Activated naive CD8-positive, alpha-beta T cell (primary cell): ENCODE data around the gene OSBPL9.
"Not testable (repeated sequence)": the region's sequence is repeated elsewhere in the genome, so short reads cannot be mapped to it uniquely, and the experiment has no call there.

Experiments
- H3K27ac Mint-ChIP-seq: one replicate; pipeline ENCODE4 v1.8.0; 2021; ENCODE audit warnings: mixed read lengths
- H3K27me3 Mint-ChIP-seq: one replicate; pipeline ENCODE4 v1.8.0; 2021; ENCODE audit warnings: mixed read lengths
- H3K36me3 Mint-ChIP-seq: one replicate; pipeline ENCODE4 v1.8.0; 2021; ENCODE audit warnings: mixed read lengths
- H3K4me1 Mint-ChIP-seq: one replicate; pipeline ENCODE4 v1.8.0; 2021; ENCODE audit warnings: low read depth, mixed read lengths
- H3K4me3 Mint-ChIP-seq: one replicate; pipeline ENCODE4 v1.8.0; 2021; ENCODE audit warnings: mild to moderate bottlenecking, mixed read lengths
- H3K9me3 Mint-ChIP-seq: one replicate; pipeline ENCODE4 v1.8.0; 2021; ENCODE audit warnings: low read depth, mixed read lengths

Gene OSBPL9

DNA sequence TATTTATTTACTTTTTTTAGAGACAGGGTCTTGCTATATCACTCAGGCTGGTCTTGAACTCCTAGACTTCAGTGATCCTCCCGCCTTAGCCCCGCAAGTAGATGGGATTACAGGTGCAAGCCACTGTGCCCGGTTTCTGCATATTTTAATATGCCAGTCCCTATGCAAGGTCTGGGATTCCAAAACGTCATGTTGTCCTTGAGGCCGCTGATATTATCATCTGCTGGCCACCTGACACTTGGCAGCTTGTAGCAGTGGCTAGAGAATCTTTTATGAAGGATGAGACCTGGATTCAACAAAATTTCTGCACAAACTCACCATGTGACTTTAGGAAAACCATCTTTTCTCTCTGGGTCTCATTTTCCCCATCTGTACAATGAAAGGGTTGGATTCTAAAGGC lies 32.9 kb upstream of the OSBPL9 start:
- peaks cover 2% of the 10 kb centered on the region for H3K36me3 Mint-ChIP-seq
- no peaks in the 10 kb centered on the region for H3K4me1 Mint-ChIP-seq
- no peak overlapping the region for H3K4me3 Mint-ChIP-seq
- no peak overlapping the region for H3K27ac Mint-ChIP-seq
- no peaks in the 10 kb centered on the region for H3K27me3 Mint-ChIP-seq
- no peaks in the 10 kb centered on the region for H3K9me3 Mint-ChIP-seq

DNA sequence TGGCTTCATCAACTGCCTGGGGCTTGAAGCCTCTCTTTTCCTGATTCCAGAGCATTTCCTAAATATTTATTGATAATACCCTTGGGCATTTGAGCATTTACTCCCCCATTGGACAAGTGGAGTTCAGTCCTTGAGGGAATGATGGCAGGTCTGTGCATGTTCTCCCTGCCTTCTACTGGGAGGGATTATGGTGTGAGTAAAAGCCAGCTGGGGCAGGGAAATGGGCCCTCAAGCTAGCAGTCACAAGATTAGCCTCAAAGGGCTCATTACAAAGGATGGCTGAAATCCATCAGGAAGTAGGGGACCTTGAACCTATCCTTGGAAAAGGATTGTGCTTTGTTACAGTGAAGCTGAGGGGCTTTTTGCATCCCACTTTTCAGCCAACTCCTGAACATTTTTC lies 24.2 kb upstream of the OSBPL9 start:
- Mint-ChIP-seq H3K4me3 (no peak overlapping the region), H3K27me3 (peaks cover 2% of the 10 kb centered on the region), H3K9me3 (no peaks in the 10 kb centered on the region), H3K27ac (no peak overlapping the region), H3K36me3 (peaks cover 2% of the 10 kb centered on the region), H3K4me1 (no peaks in the 10 kb centered on the region)

DNA sequence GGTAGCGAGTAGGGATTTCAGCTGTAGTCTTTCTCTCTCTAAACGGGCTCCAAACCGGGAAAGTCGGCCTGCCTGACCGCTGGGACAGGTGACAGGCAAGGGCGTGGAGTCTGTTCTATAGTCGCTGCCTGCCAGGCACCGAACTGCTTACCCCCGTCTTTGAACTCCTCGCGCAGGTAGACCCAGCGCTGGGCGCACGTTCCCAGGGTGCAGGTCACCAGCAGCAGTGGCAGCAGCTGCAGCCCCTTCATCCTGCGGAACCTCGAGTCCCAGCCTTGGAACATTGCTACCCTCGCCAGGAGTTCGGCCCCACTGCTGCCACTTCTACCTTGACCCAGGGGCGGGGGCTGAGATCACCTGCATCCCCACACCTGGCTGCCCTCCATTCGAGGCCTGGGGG lies 22.2 kb upstream of the OSBPL9 start:
- H3K27ac Mint-ChIP-seq: no peak overlapping the region
- H3K9me3 Mint-ChIP-seq: no peaks in the 10 kb centered on the region
- H3K4me3 Mint-ChIP-seq: no peak overlapping the region
- peaks cover 2% of the 10 kb centered on the region for H3K27me3 Mint-ChIP-seq
- no peaks in the 10 kb centered on the region for H3K4me1 Mint-ChIP-seq
- no peaks in the 10 kb centered on the region for H3K36me3 Mint-ChIP-seq

DNA sequence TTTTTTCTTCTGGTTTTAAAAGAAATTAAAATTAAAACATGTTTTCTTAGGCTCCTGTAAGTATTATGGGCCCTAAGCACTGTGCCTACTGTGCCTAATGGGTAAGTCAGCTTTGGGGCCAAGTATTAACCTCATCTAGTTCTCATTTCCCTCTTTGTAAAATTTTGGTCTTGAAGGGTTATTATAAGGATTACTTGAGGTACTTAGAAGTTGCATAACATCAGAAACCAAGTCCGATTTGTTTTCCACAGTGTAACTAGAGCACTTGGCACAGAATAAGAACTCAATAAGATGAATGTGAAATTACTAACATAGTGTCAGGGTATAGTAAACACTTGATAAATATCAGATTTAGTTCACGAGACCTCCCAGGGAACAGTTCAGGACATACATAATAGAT lies 16.4 kb upstream of the OSBPL9 start:
- H3K27me3 Mint-ChIP-seq: no peaks in the 10 kb centered on the region
- no peak overlapping the region for H3K27ac Mint-ChIP-seq
- no peaks in the 10 kb centered on the region for H3K9me3 Mint-ChIP-seq
- H3K36me3 Mint-ChIP-seq: no peaks in the 10 kb centered on the region
- no peak overlapping the region for H3K4me3 Mint-ChIP-seq
- H3K4me1 Mint-ChIP-seq: no peaks in the 10 kb centered on the region

DNA sequence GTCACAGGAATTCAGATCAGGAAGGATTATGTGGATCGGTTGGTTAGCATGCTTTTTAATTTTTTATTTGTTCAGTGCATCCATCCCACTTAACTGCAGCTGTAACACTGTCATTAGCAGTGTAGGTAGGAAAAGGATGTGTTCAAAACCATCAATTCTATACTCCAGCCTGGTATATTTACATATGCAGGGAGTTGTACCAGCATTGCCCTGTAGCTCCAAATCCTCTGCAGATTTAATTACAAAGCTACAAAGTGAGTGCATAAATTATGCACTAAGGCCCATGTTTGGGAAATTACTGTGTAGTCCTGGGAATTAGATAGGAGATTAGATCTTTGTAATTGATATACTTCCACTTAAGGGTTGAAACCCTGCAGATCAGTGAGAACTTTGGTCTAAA lies 15.9 kb upstream of the OSBPL9 start:
- H3K27me3 Mint-ChIP-seq: no peaks in the 10 kb centered on the region
- H3K4me3 Mint-ChIP-seq: no peak overlapping the region
- H3K36me3 Mint-ChIP-seq: no peaks in the 10 kb centered on the region
- H3K4me1 Mint-ChIP-seq: no peaks in the 10 kb centered on the region
- H3K9me3 Mint-ChIP-seq: no peaks in the 10 kb centered on the region
- no peak overlapping the region for H3K27ac Mint-ChIP-seq

DNA sequence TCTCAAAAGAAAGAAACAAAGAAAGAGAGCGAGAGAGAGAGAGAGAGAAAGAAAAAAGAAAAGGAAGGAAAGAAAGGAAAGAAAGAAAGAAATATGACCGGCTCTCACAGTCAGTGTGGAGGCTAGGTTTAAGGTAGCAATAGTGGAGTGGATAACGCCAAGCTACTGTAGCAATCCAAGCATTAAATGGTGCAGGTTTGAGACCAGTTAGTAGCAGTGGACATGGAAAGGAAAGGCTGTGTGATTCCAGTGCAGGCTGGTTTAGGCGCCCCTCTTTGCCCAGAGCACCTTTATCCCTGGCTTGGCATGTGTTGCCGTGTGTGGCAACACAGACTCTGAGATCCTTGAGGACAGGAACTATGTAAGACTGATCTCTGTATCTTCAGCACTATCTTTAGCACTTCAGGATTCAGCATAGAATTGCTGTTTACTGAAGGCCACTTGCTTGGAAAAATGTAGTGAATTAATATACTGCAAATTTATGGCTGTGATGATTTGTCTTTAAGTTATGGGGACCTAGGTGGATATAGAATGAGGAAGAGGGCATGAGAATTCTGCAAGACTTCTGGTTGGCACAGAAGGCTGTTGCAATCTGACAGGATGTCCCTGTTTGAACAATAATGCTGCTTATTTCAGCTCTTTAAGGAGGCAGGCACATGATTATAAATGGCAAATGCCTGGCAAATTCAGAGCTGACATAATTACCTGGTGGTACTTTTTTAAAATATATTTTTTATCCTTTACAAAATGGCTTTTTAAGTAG lies 10.8 kb upstream of the OSBPL9 start:
- Mint-ChIP-seq H3K4me1 (no peaks in the 10 kb centered on the region), H3K9me3 (no peaks in the 10 kb centered on the region), H3K4me3 (no peak overlapping the region)

DNA sequence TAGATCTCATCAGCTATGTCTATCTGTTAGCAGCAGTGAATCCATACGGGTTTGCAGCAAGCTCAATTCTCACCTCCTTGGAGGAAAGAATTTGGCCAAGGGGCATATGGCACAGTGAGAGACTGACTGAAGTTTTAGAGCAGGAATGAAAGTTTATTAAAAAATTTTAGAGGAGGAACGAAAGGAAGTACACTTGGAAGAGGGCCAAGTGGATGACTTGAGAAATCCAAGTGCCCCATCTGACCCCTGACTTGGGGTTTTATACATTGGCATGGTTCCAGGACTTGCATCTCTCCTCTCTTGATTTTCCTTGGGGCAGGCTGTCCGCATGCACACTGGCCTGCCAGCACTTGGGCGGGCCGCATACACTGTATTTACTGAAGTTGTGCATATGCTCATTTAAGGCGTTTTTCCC lies 9.2 kb upstream of the OSBPL9 start:
- peaks cover 5% of the 10 kb centered on the region for H3K27me3 Mint-ChIP-seq
- no peaks in the 10 kb centered on the region for H3K4me1 Mint-ChIP-seq

More for the DNA sequence above, 10.8 kb upstream of the OSBPL9 start:
- no peak overlapping the region for H3K27ac Mint-ChIP-seq
- H3K27me3 Mint-ChIP-seq: peaks cover 4% of the 10 kb centered on the region
- H3K36me3 Mint-ChIP-seq: no peaks in the 10 kb centered on the region

DNA sequence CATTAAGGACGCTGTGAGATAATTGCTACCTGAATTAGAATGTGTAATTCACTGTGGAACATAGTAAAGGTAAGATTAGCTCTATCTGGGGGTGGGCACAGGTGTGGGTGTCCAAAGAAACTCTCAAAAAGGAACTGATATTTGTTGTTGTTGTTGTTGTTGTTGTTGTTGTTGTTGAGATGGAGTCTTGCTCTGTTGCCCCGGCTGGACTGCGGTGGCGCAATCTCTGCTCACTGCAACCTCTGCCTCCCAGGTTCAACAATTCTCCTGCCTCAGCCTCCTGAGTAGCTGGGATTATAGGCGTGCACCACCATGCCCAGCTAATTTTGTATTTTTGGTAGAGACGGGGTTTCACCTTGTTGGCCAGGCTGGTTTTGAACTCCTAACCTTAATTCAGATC lies 6.8 kb upstream of the OSBPL9 start:
- not testable (repeated sequence) for H3K27ac Mint-ChIP-seq, H3K36me3 Mint-ChIP-seq, H3K9me3 Mint-ChIP-seq, H3K27me3 Mint-ChIP-seq, H3K4me1 Mint-ChIP-seq, H3K4me3 Mint-ChIP-seq

More for the DNA sequence above, 9.2 kb upstream of the OSBPL9 start:
- Mint-ChIP-seq H3K36me3 (no peaks in the 10 kb centered on the region), H3K9me3 (no peaks in the 10 kb centered on the region), H3K4me3 (no peak overlapping the region), H3K27ac (no peak overlapping the region)

DNA sequence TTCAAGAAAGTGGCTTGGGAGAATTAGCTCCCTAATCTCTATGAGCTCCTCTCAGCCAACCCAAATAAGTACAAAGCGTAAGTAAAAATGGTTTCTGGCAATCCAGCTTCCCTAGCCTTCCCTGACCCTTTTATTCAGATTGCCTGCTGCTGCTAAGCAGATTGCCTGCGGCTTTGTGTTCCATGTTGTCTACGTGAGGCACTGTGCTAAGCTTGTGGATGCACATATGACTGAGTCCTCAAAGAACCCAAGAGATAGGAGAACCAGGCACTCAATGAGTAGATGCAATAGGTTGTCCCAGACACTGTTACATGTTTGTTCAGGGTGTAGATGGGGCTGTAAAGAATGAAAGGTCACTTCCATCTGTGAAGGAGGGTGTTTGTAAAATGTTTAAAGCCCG lies 6.3 kb upstream of the OSBPL9 start:
- Mint-ChIP-seq H3K36me3 (no peaks in the 10 kb centered on the region), H3K4me3 (no peak overlapping the region), H3K4me1 (no peaks in the 10 kb centered on the region), H3K9me3 (no peaks in the 10 kb centered on the region), H3K27ac (no peak overlapping the region), H3K27me3 (peaks cover 5% of the 10 kb centered on the region)

DNA sequence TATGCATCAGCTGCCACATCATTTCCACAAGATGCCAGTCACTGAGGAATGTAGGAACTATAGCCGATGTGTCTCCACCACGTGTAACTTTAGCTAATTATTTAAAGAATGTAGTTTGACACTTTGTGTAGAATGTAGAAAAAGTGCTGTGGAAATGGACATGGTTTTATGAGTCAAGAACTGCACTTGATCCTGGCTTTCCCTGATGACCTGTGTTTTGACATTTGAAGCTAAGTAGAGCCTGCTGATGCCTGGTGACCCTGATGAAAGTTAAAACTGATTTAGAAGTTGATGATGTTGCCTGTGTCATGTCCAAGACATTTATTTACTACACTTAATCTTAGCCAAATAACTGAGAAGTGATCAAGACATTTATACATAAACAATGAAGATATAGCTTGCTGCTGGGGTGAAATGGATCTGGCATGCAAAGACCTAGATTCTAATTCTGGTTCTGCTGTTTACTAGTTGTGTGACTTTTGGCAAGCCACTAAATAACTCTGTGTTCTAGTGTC lies 4.4 kb upstream of the OSBPL9 start:
- H3K4me1 Mint-ChIP-seq: peaks cover 10% of the 10 kb centered on the region
- H3K27me3 Mint-ChIP-seq: peaks cover 5% of the 10 kb centered on the region
- H3K27ac Mint-ChIP-seq: no peak overlapping the region

DNA sequence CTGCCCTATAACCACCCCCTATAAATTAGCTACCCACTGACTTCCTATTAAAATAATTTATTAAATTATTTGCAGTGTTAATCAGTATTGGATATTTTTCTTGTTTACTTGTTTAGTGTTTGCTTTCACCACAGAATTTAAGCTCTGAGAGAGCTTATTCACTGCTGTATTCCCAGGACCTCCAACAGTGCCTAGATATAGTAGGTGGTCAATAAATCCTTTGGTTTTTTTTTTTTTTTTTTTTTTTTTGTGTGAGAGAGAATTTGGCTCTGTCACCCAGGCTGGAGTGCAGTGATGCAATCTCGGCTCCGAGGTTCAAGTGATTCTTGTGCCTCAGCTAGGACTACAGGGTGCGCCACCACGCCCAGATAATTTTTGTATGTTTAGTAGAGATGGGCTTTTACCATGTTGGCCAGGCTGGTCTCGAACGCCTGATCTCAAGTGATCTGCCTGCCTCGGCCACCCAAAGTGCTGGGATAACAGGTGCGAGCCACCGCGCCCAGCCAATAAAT lies 1.1 kb upstream of the OSBPL9 start:
- H3K4me3 Mint-ChIP-seq: peak overlapping the region; percentile 72
- H3K27me3 Mint-ChIP-seq: peaks cover 3% of the 10 kb centered on the region
- H3K9me3 Mint-ChIP-seq: no peaks in the 10 kb centered on the region
- peaks cover 36% of the 10 kb centered on the region for H3K4me1 Mint-ChIP-seq
- no peak overlapping the region for H3K27ac Mint-ChIP-seq
- H3K36me3 Mint-ChIP-seq: peaks cover 4% of the 10 kb centered on the region

More for the DNA sequence above, 4.4 kb upstream of the OSBPL9 start:
- Mint-ChIP-seq H3K36me3 (no peaks in the 10 kb centered on the region), H3K4me3 (no peak overlapping the region), H3K9me3 (no peaks in the 10 kb centered on the region)

DNA sequence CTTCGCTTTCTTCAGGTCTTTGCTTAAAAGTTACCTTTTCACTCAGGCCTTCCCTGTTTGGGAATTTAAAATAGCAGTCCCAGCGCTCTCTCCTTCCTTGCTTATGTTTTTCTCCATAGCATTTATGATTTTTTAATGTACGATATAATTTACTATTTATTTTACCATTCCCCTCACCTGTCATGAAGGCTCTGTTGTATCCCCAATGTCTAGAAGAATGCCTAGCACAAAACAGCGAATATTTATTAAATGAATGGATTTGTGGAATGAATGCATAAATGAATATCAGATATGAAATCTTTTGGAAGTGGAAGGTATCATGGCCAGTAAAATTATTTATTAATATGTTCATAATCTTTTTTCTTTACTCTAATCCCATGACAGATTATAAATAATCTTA lies 402 bp upstream of the OSBPL9 start:
- peak overlapping the region; percentile 72 for H3K4me3 Mint-ChIP-seq
- no peak overlapping the region for H3K27ac Mint-ChIP-seq
- H3K27me3 Mint-ChIP-seq: no peaks in the 10 kb centered on the region
- H3K9me3 Mint-ChIP-seq: no peaks in the 10 kb centered on the region
- H3K36me3 Mint-ChIP-seq: peaks cover 4% of the 10 kb centered on the region
- peaks cover 36% of the 10 kb centered on the region for H3K4me1 Mint-ChIP-seq

DNA sequence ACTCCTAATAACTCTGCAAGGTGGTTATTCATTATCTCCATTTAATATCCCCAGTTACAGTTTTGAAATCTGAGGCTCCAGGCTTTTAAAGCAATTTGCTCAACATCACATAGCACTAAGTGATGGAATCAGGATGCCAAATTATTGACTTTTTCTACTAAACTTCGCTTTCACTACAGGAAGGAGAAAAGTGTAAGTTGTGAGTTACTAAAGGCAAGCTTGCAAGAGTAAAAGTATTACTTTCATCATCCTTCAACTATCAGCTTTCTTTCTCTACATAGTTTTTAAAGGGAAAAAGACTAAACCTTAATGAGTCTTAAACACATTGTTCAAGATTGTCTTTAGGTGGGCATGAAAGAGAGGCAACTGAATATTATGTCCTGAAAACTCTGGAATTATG lies 1.8 kb downstream of the OSBPL9 start:
- peaks cover 52% of the 10 kb centered on the region for H3K4me1 Mint-ChIP-seq
- no peaks in the 10 kb centered on the region for H3K9me3 Mint-ChIP-seq
- no peaks in the 10 kb centered on the region for H3K27me3 Mint-ChIP-seq
- H3K4me3 Mint-ChIP-seq: peak overlapping the region; percentile 100
- peaks cover 7% of the 10 kb centered on the region for H3K36me3 Mint-ChIP-seq
- no peak overlapping the region for H3K27ac Mint-ChIP-seq

DNA sequence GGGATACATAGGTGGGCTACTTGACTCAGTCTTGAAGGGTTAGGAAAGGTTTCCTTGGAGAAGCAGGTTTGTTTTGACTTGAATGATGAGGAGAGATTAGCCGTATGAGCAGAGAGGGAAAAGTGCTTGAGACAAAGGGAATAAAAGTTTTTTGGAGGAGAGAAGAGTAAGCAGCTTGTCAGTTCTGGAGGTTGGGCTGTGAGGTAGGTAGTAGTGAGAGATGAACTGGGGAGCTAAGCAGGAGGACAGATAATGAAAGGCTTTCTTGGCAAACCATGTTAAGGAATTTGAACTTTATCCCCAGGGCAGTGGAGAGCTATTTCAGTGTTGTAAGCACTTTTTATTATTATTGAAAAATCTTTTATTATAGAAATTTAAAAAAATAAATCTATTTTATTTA lies 3.6 kb downstream of the OSBPL9 start:
- Mint-ChIP-seq H3K27me3 (no peaks in the 10 kb centered on the region), H3K27ac (no peak overlapping the region), H3K36me3 (peaks cover 7% of the 10 kb centered on the region), H3K4me1 (peaks cover 57% of the 10 kb centered on the region), H3K4me3 (no peak overlapping the region), H3K9me3 (no peaks in the 10 kb centered on the region)

DNA sequence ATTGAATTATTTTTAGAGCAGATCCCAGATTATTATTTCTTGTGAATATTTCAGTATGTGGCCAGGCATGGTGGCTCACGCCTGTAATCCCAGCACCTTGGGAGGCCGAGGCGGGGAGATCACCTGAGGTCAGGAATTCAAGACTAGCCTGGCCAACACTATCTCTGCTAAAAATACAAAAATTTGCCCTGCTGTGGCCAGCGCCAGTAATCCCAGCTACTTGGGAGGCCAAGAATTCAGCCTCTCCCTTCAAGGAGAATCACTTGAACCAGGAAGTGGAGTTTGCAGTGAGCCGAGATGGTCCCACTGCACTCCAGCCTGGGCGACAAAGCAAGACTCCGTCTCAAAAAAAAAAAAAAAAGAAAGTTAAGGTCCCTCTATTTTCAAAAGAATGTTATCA lies 4.3 kb downstream of the OSBPL9 start:
- peaks cover 7% of the 10 kb centered on the region for H3K36me3 Mint-ChIP-seq
- no peaks in the 10 kb centered on the region for H3K27me3 Mint-ChIP-seq
- H3K9me3 Mint-ChIP-seq: no peaks in the 10 kb centered on the region
- H3K27ac Mint-ChIP-seq: no peak overlapping the region
- H3K4me3 Mint-ChIP-seq: no peak overlapping the region
- peaks cover 59% of the 10 kb centered on the region for H3K4me1 Mint-ChIP-seq
